ENCODE results near the gene MNAT1. TPM values are rescaled to one million over a fixed set of nuclear protein-coding genes. Genes with fewer than 3 reads are reported as not detected.
A peak's percentile ranks its signal among the peaks of the same experiment; 100 is the strongest.

The MNAT1 gene
- total RNA-seq, 1 experiment from 2014 or later, result 95.7 TPM

GRCh38 chr14:60807971-60808370 is 73.4 kb downstream of the MNAT1 start:
- Histone ChIP-seq H3F3A (ENCODE audit: low read length, unreplicated experiment) (no peaks in the 10 kb centered on the region), H3K79me2 (ENCODE audit: low read length) (peaks cover 8% of the 10 kb centered on the region; the same call in 1 of the 2 replicates), H3K27me3 (ENCODE audit: low read length) (no peaks in the 10 kb centered on the region), H3K9ac (ENCODE audit: low read length) (no peak overlapping the region), H4K20me1 (ENCODE audit: low read length) (no peaks in the 10 kb centered on the region), H2AFZ (ENCODE audit: low read length) (no peak overlapping the region), H3K4me3 (ENCODE audit: low read length) (no peak overlapping the region), H3K9me3 (ENCODE audit: low read length) (no peaks in the 10 kb centered on the region), H3K36me3 (ENCODE audit: low read depth, low read length) (peaks cover 19% of the 10 kb centered on the region), H3K4me1 (ENCODE audit: insufficient read depth, low read length) (peaks cover 36% of the 10 kb centered on the region), H3K27ac (ENCODE audit: low read length) (0 out of 2 replicates have a peak overlapping the region, but pooled peaks have one; percentile 2), H3K9me2 (replicated peaks; ENCODE audit: low read length) (no peaks in the 10 kb centered on the region), H3K4me2 (ENCODE audit: low read length) (peak overlapping the region; percentile 12)
- no TSS peak for BruUV-seq (replicated peaks)
- CTCF ChIA-PET, result interaction anchor here (0.7 kb wide), 2 partner anchors 388 to 653 kb away, joined by 3 to 5 read pairs; no protein-coding TSS in a partner anchor
- intact Hi-C loops (cut with micrococcal nuclease), result loop anchor here (1.0 to 5.0 kb wide), 7 partner anchors 51 to 445 kb away; partner anchors contain the start of genes SIX4, SLC38A6 and TRMT5
- ATAC-seq, result peak; percentile 73
- POLR2A ChIA-PET (ENCODE audit: unreplicated experiment), result interaction anchor here (0.6 to 1.2 kb wide), 5 partner anchors 151 to 558 kb away, joined by 3 to 12 read pairs (median 7); no protein-coding TSS in a partner anchor
- no peak for TF ChIP-seq EZH2 (IDR thresholded peaks at IDR 0.05; ENCODE audit: low read length, unreplicated experiment)
- TF ChIP-seq EZH2phosphoT487 (IDR thresholded peaks at IDR 0.05; ENCODE audit: borderline replicate concordance, low read length), result no peak
- TF ChIP-seq CTCF (conservative IDR thresholded peaks at IDR 0.05; ENCODE audit: low read depth, low read length), result no peak
- peak; percentile 86 for DNase-seq

- peaks cover 21% of the 10 kb centered on the region for H3K36me3 ChIP-seq (ENCODE audit: low read depth, low read length)
- no peak for DNase-seq
- ATAC-seq, result no peak
- H4K20me1 ChIP-seq (ENCODE audit: low read length), result no peaks in the 10 kb centered on the region
- intact Hi-C loops (cut with micrococcal nuclease), result no loop called here
- no peaks in the 10 kb centered on the region for H3K9me2 ChIP-seq (replicated peaks; ENCODE audit: low read length)
- no peaks in the 10 kb centered on the region for H3K79me2 ChIP-seq (ENCODE audit: low read length)
- no peaks in the 10 kb centered on the region for H3F3A ChIP-seq (ENCODE audit: low read length, unreplicated experiment)
- H3K4me1 ChIP-seq (ENCODE audit: insufficient read depth, low read length), result peaks cover 18% of the 10 kb centered on the region
- no peak overlapping the region for H2AFZ ChIP-seq (ENCODE audit: low read length)
- no peak overlapping the region for H3K27ac ChIP-seq (ENCODE audit: low read length)
- H3K4me2 ChIP-seq (ENCODE audit: low read length), result no peak overlapping the region
- no peaks in the 10 kb centered on the region for H3K9me3 ChIP-seq (ENCODE audit: low read length)
- H3K27me3 ChIP-seq (ENCODE audit: low read length), result no peaks in the 10 kb centered on the region
- no peak overlapping the region for H3K9ac ChIP-seq (ENCODE audit: low read length)
- TF ChIP-seq EZH2phosphoT487 (IDR thresholded peaks at IDR 0.05; ENCODE audit: borderline replicate concordance, low read length) (no peak), EZH2 (IDR thresholded peaks at IDR 0.05; ENCODE audit: low read length, unreplicated experiment) (no peak), CTCF (conservative IDR thresholded peaks at IDR 0.05; ENCODE audit: low read depth, low read length) (no peak)
- H3K4me3 ChIP-seq (ENCODE audit: low read length), result no peak overlapping the region
- POLR2A ChIA-PET (ENCODE audit: unreplicated experiment), result no interaction called here
- CTCF ChIA-PET, result no interaction called here
- no TSS peak for BruUV-seq (replicated peaks)
Observed at GRCh38 chr14:60812987-60813386, 78.4 kb downstream of the MNAT1 start.

GRCh38 chr14:60815371-60815770 is 80.8 kb downstream of the MNAT1 start:
- H3K36me3 ChIP-seq (ENCODE audit: low read depth, low read length), result peaks cover 18% of the 10 kb centered on the region
- no peaks in the 10 kb centered on the region for H3F3A ChIP-seq (ENCODE audit: low read length, unreplicated experiment)
- ATAC-seq, result peak; percentile 82
- DNase-seq, result peak; percentile 39
- no peaks in the 10 kb centered on the region for H3K79me2 ChIP-seq (ENCODE audit: low read length)
- no peak overlapping the region for H3K4me2 ChIP-seq (ENCODE audit: low read length)
- no peaks in the 10 kb centered on the region for H3K9me2 ChIP-seq (replicated peaks; ENCODE audit: low read length)
- H2AFZ ChIP-seq (ENCODE audit: low read length), result no peak overlapping the region
- peaks cover 11% of the 10 kb centered on the region for H3K4me1 ChIP-seq (ENCODE audit: insufficient read depth, low read length)
- no peaks in the 10 kb centered on the region for H4K20me1 ChIP-seq (ENCODE audit: low read length)
- H3K4me3 ChIP-seq (ENCODE audit: low read length), result no peak overlapping the region
- TF ChIP-seq EZH2 (IDR thresholded peaks at IDR 0.05; ENCODE audit: low read length, unreplicated experiment) (no peak), EZH2phosphoT487 (IDR thresholded peaks at IDR 0.05; ENCODE audit: borderline replicate concordance, low read length) (no peak), CTCF (conservative IDR thresholded peaks at IDR 0.05; ENCODE audit: low read depth, low read length) (no peak)
- no peaks in the 10 kb centered on the region for H3K27me3 ChIP-seq (ENCODE audit: low read length)
- no peak overlapping the region for H3K9ac ChIP-seq (ENCODE audit: low read length)
- ChIA-PET POLR2A (ENCODE audit: unreplicated experiment) (interaction anchor here (0.7 to 1.1 kb wide), 3 partner anchors 82 to 444 kb away, joined by 4 to 7 read pairs (median 6); no protein-coding TSS in a partner anchor), CTCF (no interaction called here)
- intact Hi-C loops (cut with micrococcal nuclease), result no loop called here
- H3K9me3 ChIP-seq (ENCODE audit: low read length), result no peaks in the 10 kb centered on the region
- H3K27ac ChIP-seq (ENCODE audit: low read length), result no peak overlapping the region
- BruUV-seq (replicated peaks), result no TSS peak

Data from PC-3 (cell line).